Epithelial cell of prostate (primary cell): Measurements from ENCODE around the gene DHCR7.

Experiments used
- DNase-seq: peaks from one replicate; pipeline ENCODE4 v3.0.0-alpha.2; 2011; ENCODE audit warnings: low read depth, low spot score
- H3K27ac ChIP-seq: fragments of 450-650 bp; 2 replicates; pipeline ENCODE4 v1.5.1; 2017; ENCODE audit warnings: mild to moderate bottlenecking

DHCR7 gene

DNA sequence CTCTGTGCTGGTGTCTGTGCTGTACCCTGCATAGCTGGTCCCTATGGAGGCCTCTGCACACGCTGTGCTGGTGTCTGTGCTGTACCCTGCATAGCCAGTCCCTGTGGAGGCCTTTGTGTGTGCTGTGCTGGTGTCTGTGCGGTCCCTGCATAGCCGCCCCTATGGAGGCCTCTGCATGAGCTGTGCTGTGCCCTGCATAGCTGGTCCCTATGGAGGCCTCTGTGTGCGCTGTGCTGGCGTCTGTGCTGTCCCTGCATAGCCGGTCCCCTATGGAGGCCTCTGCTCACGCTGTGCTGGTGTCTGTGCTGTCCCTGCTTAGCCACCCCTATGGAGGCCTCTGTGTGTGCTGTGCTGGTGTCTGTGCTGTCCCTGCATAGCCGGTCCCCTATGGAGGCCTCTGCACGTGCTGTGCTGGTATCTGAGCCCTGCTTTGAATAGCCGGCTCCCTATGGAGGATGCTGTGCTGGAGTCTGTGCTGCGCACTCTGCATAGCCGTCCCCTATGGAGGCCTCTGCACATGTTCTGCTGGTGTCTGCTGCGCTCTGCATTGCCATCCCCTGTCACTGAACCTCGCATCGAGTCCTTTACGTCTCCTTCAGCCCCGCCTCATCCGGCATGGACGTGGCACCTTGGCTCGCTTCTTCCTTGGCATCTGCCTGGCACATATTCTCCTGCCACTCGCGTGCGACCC is 11.0 kb upstream of the DHCR7 start:
- H3K27ac ChIP-seq, result no peak overlapping the region
- no peak for DNase-seq

DNA sequence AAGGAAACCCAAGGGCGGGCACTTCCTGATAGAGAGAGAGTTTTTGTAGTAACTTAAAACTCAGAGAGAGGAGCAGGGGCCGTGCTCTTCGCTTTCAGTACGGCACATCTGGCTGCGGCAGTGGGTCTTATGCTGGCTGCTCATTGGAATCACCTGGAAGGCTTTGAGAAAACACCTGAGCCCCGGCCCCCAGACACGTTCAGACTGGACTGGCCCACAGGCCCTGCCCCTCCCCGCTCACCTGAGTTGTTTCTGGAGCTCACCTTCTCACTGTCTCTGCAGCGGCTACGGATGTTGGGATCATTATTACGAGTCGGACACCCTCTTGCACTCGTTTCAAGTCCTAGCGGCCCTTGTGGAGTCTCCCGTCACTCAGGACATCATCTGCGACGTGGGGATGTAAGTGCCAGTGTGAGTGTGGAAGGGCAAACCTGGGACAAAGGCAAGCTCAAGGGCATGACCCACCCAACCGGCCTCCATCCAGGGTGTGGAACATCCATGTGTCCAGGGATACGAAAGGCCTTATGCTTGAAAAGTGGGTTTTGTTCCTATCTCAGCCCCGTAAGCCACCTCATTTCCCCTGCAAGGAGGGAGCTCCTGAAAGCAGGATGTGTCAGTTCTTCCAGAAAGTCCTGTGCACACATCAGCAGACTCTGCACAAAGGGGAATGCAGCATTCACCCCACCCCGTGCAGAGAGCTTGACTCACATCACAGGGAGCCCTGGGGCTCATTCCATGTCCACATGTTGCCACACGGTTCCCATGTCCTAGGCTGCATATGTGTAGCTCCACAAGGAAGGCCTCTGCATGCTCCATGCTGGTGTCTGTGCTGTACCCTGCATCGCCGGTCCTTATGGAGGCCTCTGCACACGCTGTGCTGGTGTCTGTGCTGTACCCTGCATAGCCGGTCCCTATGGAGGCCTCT is 10.2 kb upstream of the DHCR7 start:
- no peak overlapping the region for H3K27ac ChIP-seq
- DNase-seq, result peak; percentile 45

DNA sequence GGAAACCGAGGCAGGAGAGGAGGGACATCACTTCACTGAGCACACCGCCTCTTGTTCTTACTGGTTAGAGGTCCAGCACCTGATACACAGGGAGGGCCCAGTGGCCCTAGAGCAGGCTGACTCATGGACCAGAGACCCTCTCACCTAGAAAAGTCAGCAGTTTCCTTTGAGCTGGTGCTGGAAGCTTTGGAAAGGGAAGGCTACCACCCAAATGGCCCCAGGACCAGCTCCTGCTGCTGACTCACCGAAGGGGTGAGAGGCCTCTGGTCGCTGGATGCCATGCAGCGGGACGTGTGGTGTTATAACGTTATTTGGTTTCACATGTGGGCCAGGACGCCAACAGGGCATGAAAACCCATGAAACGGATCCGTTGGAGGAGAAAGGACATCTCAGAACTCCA is 8.6 kb upstream of the DHCR7 start:
- H3K27ac ChIP-seq, result no peak overlapping the region
- no peak for DNase-seq

DNA sequence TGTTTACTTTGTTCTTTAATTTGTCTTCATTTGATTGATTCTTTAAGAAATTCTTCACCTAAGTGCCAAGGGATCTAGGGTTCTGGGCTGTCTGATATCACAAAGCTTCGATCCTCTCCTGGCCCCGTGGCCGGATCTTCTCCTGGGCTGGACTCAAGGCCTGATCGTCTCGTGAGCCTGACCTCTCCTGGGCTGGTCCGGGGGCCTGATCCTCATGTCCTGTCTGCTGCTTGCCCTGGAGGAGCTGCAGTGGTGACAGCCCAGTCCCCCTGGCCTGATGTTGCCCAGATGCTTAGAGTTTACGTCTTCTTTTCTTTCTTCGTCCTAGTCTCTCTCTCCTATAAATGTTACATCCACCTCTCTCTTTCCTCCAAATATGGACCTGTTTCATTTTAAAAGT is 8.1 kb upstream of the DHCR7 start:
- no peak overlapping the region for H3K27ac ChIP-seq
- DNase-seq, result no peak

DNA sequence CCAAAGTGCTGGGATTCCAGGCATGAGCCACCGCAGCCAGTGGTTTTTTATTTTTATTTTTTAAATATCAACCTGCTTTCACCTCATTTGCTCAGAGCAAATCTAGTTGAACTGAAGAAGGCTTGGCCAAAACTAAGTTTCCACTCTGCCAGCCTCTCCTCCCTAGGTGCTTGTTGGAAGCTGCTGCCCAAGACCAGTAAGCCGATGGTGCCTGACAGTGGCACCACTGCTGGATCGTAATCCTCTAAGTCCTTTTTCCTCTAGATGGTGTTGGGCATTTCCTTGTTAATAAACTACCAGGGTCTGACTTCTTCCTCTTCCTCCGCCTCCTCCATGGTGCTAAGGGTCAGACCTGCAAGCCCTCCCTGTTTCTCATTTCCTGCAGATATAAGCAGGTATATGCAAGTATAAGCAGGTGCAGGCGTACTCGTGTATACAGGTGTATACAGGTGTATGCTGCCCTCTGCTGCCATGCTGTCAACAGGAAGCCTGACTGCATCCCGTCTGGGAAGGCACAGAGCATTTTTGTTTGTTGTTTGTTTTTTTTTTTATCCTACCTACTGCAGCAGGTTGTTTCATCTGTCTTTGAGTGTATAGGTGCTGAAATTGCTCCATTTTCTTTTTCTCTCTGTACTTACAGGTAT is 6.4 kb upstream of the DHCR7 start:
- DNase-seq, result no peak
- no peak overlapping the region for H3K27ac ChIP-seq

DNA sequence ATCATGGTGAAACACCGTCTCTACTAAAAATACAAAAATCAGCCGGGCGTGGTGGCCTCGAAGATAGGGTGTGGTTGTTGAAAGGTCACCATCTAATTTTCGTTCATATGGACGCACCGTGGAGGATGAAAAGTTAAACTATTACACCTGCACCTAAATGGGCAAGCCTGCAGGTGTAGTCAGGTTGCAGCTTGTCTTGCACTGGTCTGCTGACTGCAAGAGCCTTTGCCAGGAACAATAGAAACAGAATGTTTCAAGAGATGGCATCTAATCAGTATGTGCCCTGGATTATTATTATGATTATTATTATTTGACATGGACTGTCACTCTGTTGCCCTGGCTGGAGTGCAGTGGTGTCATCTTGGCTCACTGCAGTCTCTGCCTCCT is 5.7 kb upstream of the DHCR7 start:
- DNase-seq, result no peak
- H3K27ac ChIP-seq, result peak overlapping the region; percentile 57

DNA sequence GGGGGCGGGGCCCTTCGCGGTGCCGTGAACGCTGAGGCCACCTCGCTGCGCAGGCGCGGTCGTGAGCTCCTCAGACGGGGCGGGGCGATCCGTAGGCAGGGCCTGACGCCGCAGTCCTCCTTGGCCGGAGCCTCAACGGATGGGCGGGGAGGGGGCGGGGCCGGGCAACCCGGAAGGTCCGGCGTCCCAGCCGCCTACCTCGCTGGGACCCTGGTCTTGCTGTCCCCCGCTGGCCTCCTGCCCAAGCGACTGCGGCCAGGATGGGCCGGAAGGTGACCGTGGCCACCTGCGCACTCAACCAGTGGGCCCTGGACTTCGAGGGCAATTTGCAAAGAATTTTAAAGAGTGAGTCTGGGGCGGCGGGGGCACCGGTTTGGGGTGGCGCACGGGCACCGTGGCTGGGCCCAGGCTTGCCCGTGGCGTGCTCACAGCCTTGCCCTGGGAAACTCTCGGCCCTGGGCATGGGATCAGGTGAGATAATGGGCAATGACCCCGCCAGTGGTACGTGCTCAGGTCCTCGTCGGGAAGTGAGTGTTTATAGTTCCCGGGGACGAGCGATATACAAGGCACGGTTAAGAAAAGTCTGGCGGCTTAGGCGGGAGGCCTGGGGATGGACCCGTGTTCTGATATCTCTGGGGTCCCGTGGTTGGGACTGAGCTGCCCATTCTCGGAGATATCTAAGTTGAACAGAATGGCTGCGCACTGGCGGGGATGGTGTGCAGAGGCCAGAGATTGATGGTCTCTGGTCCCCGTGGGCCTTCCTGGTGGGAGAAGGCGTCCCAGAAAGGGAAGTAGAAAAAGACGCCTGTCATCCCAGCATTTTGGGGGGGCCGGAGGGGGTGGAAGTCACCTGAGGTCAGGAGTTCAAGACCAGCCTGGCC is 5.1 kb upstream of the DHCR7 start, which contains the start of gene NADSYN1:
TSS of gene NADSYN1 (plus strand) at position 167 of the 881 bp plus-strand sequence. CDS start at position 261, 94 bp downstream.
- peak; percentile 45 for DNase-seq
- H3K27ac ChIP-seq, result peak within 1 kb of the TSS; percentile 57

DNA sequence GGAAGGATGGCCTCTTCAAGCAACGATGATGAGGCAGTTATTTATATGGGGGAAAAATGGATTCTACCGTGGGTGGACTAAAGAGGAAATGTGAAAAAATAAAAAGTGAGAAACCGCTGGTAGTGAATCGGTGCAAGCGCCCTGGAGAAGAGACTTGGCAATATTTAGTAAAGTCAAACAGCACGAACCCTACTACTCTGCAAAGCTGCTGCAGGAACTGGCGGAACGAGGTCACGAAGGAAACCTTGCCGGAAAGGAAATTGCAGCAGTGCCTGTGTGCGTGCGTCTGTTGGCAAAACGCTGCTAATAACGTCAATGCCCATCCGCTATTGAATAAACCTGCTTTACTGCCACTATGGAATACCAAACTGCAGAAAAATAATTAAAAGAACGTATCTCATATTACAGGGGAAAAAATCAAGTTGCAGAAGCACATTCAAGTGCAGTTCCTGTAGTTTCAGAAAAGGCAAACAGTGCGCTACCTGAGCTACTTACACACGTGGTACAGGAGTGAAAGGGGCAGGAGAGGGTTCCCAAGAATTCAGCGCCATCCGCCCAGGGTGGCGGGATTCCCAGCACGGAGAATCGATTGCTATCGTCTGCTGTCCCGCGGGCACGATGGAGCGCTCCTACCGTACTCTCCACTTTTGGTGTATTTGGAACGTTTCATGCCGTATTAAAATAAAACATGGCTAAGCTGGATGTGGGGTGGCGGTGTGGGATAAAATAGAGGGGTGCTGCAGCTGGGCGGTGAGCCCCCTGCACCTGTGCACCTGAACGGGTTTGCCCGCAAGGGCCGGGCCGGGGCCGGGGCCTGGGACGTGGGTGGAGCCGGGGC is 4.2 kb upstream of the DHCR7 start:
- peak overlapping the region; percentile 57 for H3K27ac ChIP-seq
- DNase-seq, result no peak

DNA sequence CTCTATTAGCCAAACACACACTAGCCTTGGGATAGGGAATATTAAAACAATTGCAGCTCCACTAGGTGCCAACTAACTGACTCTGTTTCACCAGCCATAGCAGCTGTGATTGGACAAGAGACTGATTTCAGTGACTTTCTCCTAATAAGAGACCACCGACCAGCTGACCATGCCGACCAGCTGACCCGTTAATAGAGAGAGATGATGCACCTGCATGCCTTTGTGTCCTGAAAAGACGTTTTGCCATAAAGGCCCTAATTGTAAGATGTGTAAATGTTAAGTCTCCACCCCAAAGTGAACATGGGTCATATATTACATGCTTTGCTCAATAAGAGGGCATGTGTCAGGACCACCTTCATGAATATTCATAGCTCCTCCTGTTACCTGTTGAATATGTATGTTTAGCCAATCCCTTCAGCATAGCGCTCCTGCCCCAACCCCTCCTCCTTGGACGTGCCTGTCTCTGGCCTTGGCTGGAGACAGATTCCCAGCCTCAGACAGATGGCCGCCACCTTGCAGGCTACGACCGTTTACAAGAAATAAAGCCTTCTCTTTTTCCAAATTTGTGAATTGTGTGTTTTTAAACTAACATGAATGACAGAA is 3.5 kb upstream of the DHCR7 start:
- no peak for DNase-seq
- peak overlapping the region; percentile 57 for H3K27ac ChIP-seq

DNA sequence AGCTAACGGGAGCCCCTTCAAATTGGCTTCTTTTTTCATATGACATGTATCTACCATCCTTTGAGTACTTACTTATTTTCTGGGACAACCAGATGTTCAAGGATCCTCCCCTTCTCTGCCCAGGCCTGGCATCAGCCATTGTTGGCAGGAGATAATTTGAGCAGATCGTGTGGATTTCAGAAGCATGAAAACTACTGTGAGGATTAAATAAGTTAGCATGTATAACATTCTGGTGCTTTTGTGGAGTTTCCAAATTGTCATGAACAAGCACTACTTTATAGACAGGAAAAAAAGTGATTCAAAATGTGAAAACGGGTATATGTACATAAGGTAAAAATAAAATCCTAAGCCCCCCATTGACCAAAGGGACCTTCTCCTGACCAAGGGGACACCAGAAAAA is 2.7 kb upstream of the DHCR7 start:
- no peak overlapping the region for H3K27ac ChIP-seq
- DNase-seq, result no peak

DNA sequence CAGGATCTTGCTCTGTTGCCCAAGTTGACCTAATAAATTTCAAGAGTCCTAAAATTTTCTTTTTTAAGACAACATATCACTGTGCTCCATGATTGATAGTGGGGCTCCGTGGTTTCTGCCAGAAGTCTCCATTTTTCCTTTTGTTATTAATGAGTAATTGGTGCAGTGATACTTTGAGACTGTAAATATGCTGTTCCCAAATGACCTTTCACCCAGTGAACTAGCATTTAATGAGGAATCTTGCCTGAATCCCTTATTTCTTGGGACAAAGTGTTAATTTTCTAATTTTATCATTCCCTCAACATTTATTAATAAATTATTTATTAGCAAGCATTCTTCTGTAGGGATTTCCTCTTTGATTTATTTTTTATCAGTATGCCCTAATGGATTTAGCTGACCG is 2.3 kb upstream of the DHCR7 start:
- no peak overlapping the region for H3K27ac ChIP-seq
- DNase-seq, result no peak

DNA sequence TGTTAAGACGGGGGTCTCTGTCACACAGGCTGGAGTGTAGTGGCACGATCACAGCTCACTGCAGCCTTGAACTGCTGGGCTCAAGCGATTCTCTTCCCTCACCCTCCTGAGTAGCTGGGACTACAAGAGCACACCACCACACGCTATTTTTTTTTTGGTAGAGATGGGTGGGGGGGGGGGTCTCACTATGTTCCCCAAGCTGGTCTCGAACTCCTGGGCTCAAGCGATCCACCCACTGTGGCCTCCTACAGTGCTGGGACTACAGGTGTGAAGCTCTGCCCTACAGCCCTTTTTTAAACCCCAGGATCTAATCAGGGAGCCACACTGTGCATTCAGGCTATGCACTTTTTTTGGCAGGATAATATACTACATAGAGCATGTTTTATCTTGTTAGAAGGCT is 1.4 kb upstream of the DHCR7 start:
- DNase-seq, result no peak
- H3K27ac ChIP-seq, result peak overlapping the region; percentile 69

DNA sequence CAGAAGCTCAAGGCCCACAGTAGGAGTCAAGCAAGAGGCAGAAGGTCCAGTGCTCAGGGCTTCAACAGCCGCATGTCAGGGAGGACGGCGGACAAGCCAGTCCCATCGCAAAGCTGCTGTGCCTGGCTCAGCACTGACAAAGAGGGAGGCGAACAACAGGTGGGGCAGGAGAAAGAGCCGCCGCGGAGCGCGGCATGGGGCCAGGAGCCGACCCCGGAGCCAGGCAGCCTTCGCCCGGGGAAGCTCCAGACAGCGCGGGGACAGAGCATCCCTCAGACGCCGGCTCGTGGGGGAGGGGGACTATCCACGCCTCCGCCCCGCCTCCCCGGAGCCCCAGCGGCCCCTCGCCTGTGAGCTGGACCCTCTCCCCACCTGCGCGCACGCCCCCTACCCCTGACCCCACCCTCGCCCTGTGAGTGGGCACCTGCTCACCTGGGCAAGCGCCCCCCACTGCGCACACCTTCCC is 369 bp downstream of the DHCR7 start:
- no peak for DNase-seq
- peak overlapping the region; percentile 69 for H3K27ac ChIP-seq

DNA sequence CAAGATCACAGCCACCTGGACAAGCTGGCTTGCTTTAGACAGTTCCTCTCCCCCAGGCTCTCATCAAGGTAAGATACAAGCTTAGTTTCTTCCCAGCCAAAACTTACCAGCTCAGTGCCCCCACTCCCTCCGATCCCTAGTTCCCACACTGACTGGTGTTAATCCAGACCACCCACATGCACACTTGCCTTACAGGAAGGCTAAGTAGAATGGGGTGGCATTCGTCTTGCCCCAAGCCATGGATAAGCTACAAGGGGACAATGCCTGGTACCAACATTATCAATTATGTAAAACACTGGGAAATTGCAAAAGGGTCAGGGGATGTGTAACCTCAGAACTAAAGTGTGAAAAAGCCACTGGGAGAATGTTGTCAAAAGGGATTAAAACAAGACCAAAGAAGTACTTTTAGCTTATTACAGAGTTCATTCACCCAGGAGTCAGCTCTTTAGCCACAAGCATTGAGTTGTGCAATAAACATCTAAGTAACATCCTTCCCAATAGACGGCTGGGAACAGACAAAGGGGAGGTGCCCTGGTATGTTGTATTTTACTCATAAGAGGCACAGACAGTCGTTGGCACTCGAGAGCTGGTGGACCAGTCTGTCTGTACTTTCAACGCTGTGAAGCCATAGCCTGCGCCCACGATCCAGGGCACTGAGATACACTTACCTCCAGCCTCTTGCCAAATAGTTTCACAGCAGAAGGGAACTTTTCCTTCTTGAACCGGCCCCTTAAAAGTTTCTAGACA is 1.1 kb downstream of the DHCR7 start:
- H3K27ac ChIP-seq, result peak overlapping the region; percentile 69
- DNase-seq, result peak; percentile 49

DNA sequence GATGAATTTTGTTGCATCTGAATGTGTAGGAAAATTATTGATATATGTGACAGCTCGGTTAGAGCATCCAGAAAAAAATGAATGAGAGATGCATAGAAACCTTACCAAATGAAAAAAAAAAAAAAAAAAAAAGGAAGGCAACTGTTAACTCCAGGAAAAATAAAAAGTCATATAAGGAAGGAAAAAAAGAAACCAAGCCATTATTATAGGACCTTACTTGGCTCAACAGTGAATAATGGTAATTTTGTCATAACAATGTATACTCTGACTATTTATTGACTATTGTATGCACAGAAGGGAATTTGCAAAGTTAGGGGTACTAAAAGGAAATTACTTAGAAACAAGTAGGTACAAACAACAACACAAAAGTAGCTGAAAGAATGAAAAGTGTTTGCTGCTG is 2.0 kb downstream of the DHCR7 start:
- DNase-seq, result no peak
- H3K27ac ChIP-seq, result no peak overlapping the region

DNA sequence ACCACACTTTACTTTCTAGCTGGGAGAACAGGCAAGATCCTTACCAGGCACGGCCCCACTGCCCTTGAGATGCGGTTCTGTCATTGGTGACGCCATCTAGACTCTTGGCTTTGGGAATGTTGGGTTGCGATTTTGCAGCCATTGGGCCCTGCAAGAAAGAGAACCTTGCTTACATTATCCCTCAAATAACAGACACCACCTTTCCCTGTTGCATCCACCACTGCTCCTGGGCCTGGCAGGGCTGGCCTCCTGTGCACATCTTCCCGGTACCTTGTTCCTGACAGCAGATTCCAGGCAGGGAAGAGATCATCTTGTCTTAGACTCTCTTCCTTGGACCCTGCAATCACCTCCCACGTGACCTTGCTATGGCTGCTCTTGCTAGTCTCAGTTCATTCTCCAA is 3.4 kb downstream of the DHCR7 start:
- H3K27ac ChIP-seq, result no peak overlapping the region
- no peak for DNase-seq

DNA sequence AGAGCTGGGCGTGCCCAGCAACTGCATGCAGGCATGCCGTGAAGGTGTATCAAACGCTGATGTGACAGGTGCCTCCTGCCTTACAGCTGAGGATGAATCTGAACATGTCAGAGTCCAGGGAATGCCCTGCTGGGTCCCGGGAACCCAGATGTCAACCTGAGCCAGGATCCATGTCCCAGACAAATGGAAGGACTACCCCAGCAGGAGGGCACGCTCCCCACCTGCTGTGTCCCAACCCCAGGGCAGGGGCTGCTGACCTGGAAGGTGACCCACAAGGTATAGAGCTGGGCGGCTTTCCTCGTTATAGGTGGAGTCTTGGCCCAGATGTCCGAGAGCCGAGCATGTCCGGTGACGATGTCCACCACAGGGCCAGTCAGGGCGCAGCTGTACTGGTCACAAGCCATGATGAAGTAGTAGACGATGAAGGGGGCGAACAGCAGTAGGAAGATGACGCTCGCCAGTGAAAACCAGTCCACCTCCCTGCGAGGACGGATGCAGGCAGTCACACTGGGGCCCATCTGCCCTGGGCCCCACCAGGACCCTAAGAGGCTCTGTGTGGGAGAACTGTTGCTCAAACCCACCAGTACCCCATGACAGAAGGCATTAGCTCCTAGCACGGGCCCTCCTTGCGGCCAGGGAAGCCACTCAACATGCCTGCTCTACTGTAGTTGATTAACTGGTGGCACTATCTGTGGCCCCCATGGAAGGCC is 4.3 kb downstream of the DHCR7 start:
- DNase-seq, result no peak
- no peak overlapping the region for H3K27ac ChIP-seq
